GM12878 (cell line): ENCODE data around the gene TMEM196. TPM values are rescaled to one million over a fixed set of nuclear protein-coding genes. Genes with fewer than 3 reads are reported as not detected.

Experiments
- ATAC-seq: fragments of 200-7000 bp; cut with Tn5 transposase; 3 replicates; pipeline ENCODE4 v1.9.1; 2020; ENCODE audit warnings: mild to moderate bottlenecking, moderate library complexity
- BruUV-seq: library from RNA; stranded (reverse); fragments of 400-500 nt; replicated peaks from 2 replicates; lab custom pipeline; 2021; lab: Mats Ljungman, UMichigan
- CTCF ChIA-PET: fragments of 300-600 bp; sonication (Branson Sonifier 250); formaldehyde crosslinking; extraction: SDS; loops from one replicate; lab custom pipeline; 2021; ENCODE audit warnings: inconsistent platforms; lab: Yijun Ruan, JAX
- POLR2A ChIA-PET: fragments of 350-600 bp; formaldehyde crosslinking; extraction: SDS; loops from one replicate; lab custom pipeline; 2021; ENCODE audit warnings: inconsistent platforms; lab: Charles Lee
- RAD21 ChIA-PET: fragments of 300-600 bp; sonication (Branson Sonifier 250); formaldehyde crosslinking; loops from one replicate; lab custom pipeline; 2023; ENCODE audit warnings: antibody characterized with exemption; ENCODE audit not compliant: unreplicated experiment; lab: Charles Lee
- SMC1A ChIA-PET: fragments of 300-600 bp; sonication (Branson Sonifier 250); formaldehyde crosslinking; loops from one replicate; lab custom pipeline; 2023; ENCODE audit not compliant: unreplicated experiment, uncharacterized antibody; lab: Charles Lee
- DNase-seq: peaks from one replicate; pipeline ENCODE4 v3.0.0-alpha.2; 2011; ENCODE audit warnings: low read depth, low spot score
- FAIRE-seq: peaks from 3 replicates; lab custom pipeline; 2011; peaks lifted over from hg19 to GRCh38; lab: Jason Lieb, UNC
- H2AFZ ChIP-seq: 2 replicates; pipeline ENCODE4 v1.6.0; 2011; ENCODE audit warnings: low read depth, low read length, control low read depth; ENCODE audit not compliant: control insufficient read depth
- H3K27ac ChIP-seq: 2 replicates; pipeline ENCODE4 v1.5.1; 2011; ENCODE audit warnings: control low read depth; ENCODE audit not compliant: control insufficient read depth, insufficient read depth
- H3K27me3 ChIP-seq, 2 experiments: replicated peaks in 1 of 2; 2 replicates each; pipeline versions ENCODE4 v1.6.0 to v1.6.1; 2011; ENCODE audit warnings: low read length in 1 of 2; ENCODE audit not compliant: control insufficient read depth in 2 of 2, insufficient read depth in 2 of 2
- H3K36me3 ChIP-seq, 2 experiments: 2 replicates each; pipeline ENCODE4 v1.5.1; 2011; ENCODE audit warnings: low read length in 1 of 2; ENCODE audit not compliant: control insufficient read depth in 2 of 2, insufficient read depth in 2 of 2
- H3K4me1 ChIP-seq: 2 replicates; pipeline ENCODE4 v1.6.1; 2011; ENCODE audit warnings: mild to moderate bottlenecking, low read length, moderate library complexity, mixed read lengths; ENCODE audit not compliant: control insufficient read depth, insufficient read depth
- H3K4me2 ChIP-seq: 2 replicates; pipeline ENCODE4 v1.6.0; 2011; ENCODE audit warnings: control low read depth; ENCODE audit not compliant: control insufficient read depth, insufficient read depth
- H3K4me3 ChIP-seq: fragments of 200-600 bp; sonication (generic); 2 replicates; pipeline ENCODE4 v1.5.1; 2016
- H3K79me2 ChIP-seq: 2 replicates; pipeline ENCODE4 v1.6.0; 2011; ENCODE audit warnings: low read length; ENCODE audit not compliant: control insufficient read depth, insufficient read depth
- H3K9ac ChIP-seq: 2 replicates; pipeline ENCODE4 v1.8.0; 2011; ENCODE audit warnings: low read length, control low read depth, mixed read lengths; ENCODE audit not compliant: control insufficient read depth, insufficient read depth
- H3K9me3 ChIP-seq: replicated peaks from 3 replicates; pipeline ENCODE4 v1.5.1; 2011; ENCODE audit warnings: mild to moderate bottlenecking, low read length; ENCODE audit not compliant: control insufficient read depth, insufficient read depth
- H4K20me1 ChIP-seq: 2 replicates; pipeline ENCODE4 v1.6.0; 2011; ENCODE audit not compliant: control insufficient read depth, insufficient read depth
- EP300 ChIP-seq, 2 experiments: fragments of 150-350 bp in 1 of 2; IDR thresholded peaks; 2 replicates each; pipeline ENCODE4 v1.6.1; 2011 to 2012; ENCODE audit warnings: low read depth in 2 of 2, low read length in 2 of 2, borderline replicate concordance in 1 of 2, improper control_type of control experiment in 1 of 2, inconsistent platforms in 1 of 2; ENCODE audit not compliant: control insufficient read depth in 1 of 2
- KDM1A ChIP-seq: fragments of 200-600 bp; sonication (generic); IDR thresholded peaks from 2 replicates; pipeline ENCODE4 v1.6.1; 2016; ENCODE audit warnings: borderline replicate concordance
- MTA2 ChIP-seq: fragments of 450-650 bp; IDR thresholded peaks from 2 replicates; pipeline ENCODE4 v1.6.1; 2016; ENCODE audit warnings: low read depth, mild to moderate bottlenecking, moderate library complexity
- NFYB ChIP-seq: IDR thresholded peaks from 2 replicates; pipeline ENCODE4 v1.6.1; 2011; ENCODE audit warnings: low read depth, mild to moderate bottlenecking, low read length, improper control_type of control experiment, moderate library complexity; ENCODE audit not compliant: insufficient read depth
- POLR2AphosphoS5 ChIP-seq: IDR thresholded peaks from 2 replicates; pipeline ENCODE4 v1.6.1; 2011; ENCODE audit warnings: mild to moderate bottlenecking, low read length, inconsistent platforms
- RAD21 ChIP-seq: IDR thresholded peaks from 2 replicates; pipeline ENCODE4 v1.6.1; 2011; ENCODE audit warnings: mild to moderate bottlenecking, low read depth, low read length, moderate library complexity; ENCODE audit not compliant: insufficient read depth
- RCOR1 ChIP-seq: conservative IDR thresholded peaks from 2 replicates; pipeline ENCODE4 v1.6.1; 2012; ENCODE audit warnings: low read depth, low read length, improper control_type of control experiment
- SIN3A ChIP-seq: IDR thresholded peaks from 2 replicates; pipeline ENCODE4 v1.6.1; 2012; ENCODE audit warnings: low read depth, low read length, improper control_type of control experiment
- SP1 ChIP-seq: IDR thresholded peaks from one replicate; pipeline ENCODE4 v1.6.1; 2011; ENCODE audit warnings: low read depth, low read length
- SUPT20H ChIP-seq: IDR thresholded peaks from 2 replicates; pipeline ENCODE4 v1.6.1; 2011; ENCODE audit warnings: low read depth, mild to moderate bottlenecking, low read length, moderate library complexity, borderline replicate concordance; ENCODE audit not compliant: control insufficient read depth
- TCF12 ChIP-seq: IDR thresholded peaks from 2 replicates; pipeline ENCODE4 v1.6.1; 2011; ENCODE audit warnings: low read depth, mild to moderate bottlenecking, low read length
- YY1 ChIP-seq: IDR thresholded peaks from 2 replicates; pipeline ENCODE4 v1.6.1; 2011; ENCODE audit warnings: low read depth, mild to moderate bottlenecking, low read length
- ZZZ3 ChIP-seq: IDR thresholded peaks from 2 replicates; pipeline ENCODE4 v1.6.1; 2011; ENCODE audit warnings: low read depth; ENCODE audit not compliant: control insufficient read depth, insufficient read length
- WGBS: methylation state at CpG from one replicate; pipeline ENCODE4 v1.1.6; 2016; ENCODE audit warnings: low lambda C conversion rate; ENCODE audit not compliant: insufficient replicate concordance, insufficient coverage; ENCODE audit errors: missing lambda C conversion rate; 5-methylcytosine and 5-hydroxymethylcytosine counted together
- in situ Hi-C: fragments of 300-500 bp; cut with MboI; formaldehyde crosslinking; loops from 9 replicates; pipeline ENCODE4 v1.14.3; 2018; ENCODE audit warnings: mixed read lengths
- intact Hi-C: fragments of 100-400 bp; cut with micrococcal nuclease; formaldehyde crosslinking; loops from one replicate; pipeline ENCODE4 v1.14.2; 2022; ENCODE audit not compliant: unreplicated experiment
- polyA plus RNA-seq, 11 experiments: library from polyadenylated mRNA; depleted of rRNA in 4 of 11; unstranded in 6 of 11; stranded (reverse) in 5 of 11; fragments of >200 nt; fragmentation: Nextera tagmentation in 4 of 11; fragmentation: Illumina TruSeq in 1 of 11; extraction: Ambion mirVana in 4 of 11; extraction: Trizol in 1 of 11; gene quantifications; 1 replicate in 1 of 11; 2 replicates in 10 of 11; pipeline versions ENCODE4 v1.2.1 to v1.2.3, GENCODE V29; 2011 to 2016; ENCODE audit warnings: inconsistent platforms in 2 of 11, missing spikeins in 2 of 11, low read depth in 1 of 11
- total RNA-seq, 4 experiments: library from RNA; depleted of rRNA in 3 of 4; stranded (reverse); fragments of >200 nt in 3 of 4; fragmentation: Illumina TruSeq in 1 of 4; extraction: Trizol in 1 of 4; gene quantifications; 2 replicates each; pipeline versions ENCODE4 v1.2.1 to v1.2.3, GENCODE V29; 2013 to 2021
- TF ChIP-seq, protein P1 (sequence below): fragments of 450-650 bp; IDR thresholded peaks from 2 replicates; pipeline ENCODE4 v1.6.1; 2017; ENCODE audit warnings: antibody characterized with exemption, mild to moderate bottlenecking, moderate library complexity
- TF ChIP-seq, protein P2 (sequence below), 3 experiments: IDR thresholded peaks in 2 of 3; conservative IDR thresholded peaks in 1 of 3; 2 replicates each; pipeline ENCODE4 v1.5.1; 2011; ENCODE audit warnings: low read depth in 3 of 3, low read length in 3 of 3, mild to moderate bottlenecking in 3 of 3, control low read depth in 2 of 3, moderate library complexity in 2 of 3, inconsistent platforms in 1 of 3, mixed read lengths in 1 of 3; ENCODE audit not compliant: control insufficient read depth in 2 of 3, insufficient read depth in 1 of 3; ENCODE audit errors: extremely low read depth in 1 of 3

TMEM196 gene
- total and polyA plus RNA-seq, 10 of the 15 experiments (the other 5 are each of a cell fraction or from before 2014, with no cell fraction given), result 0.04 TPM; not detected in 9

GRCh38 chr7:19674266-19674960 lies 99.0 kb downstream of the TMEM196 start:
- TF ChIP-seq YY1 (no peak), TCF12 (no peak), RAD21 (no peak), SUPT20H (no peak), POLR2AphosphoS5 (no peak), RCOR1 (no peak), EP300 (IDR thresholded peaks at IDR 0.05; ENCODE audit: borderline replicate concordance in 1 of 2, control insufficient read depth in 1 of 2, low read depth in 2 of 2, low read length in 2 of 2) (no peak), NFYB (no peak), KDM1A (no peak), MTA2 (no peak), ZZZ3 (no peak), SP1 (no peak), SIN3A (no peak)
- TF ChIP-seq, protein P1, sequence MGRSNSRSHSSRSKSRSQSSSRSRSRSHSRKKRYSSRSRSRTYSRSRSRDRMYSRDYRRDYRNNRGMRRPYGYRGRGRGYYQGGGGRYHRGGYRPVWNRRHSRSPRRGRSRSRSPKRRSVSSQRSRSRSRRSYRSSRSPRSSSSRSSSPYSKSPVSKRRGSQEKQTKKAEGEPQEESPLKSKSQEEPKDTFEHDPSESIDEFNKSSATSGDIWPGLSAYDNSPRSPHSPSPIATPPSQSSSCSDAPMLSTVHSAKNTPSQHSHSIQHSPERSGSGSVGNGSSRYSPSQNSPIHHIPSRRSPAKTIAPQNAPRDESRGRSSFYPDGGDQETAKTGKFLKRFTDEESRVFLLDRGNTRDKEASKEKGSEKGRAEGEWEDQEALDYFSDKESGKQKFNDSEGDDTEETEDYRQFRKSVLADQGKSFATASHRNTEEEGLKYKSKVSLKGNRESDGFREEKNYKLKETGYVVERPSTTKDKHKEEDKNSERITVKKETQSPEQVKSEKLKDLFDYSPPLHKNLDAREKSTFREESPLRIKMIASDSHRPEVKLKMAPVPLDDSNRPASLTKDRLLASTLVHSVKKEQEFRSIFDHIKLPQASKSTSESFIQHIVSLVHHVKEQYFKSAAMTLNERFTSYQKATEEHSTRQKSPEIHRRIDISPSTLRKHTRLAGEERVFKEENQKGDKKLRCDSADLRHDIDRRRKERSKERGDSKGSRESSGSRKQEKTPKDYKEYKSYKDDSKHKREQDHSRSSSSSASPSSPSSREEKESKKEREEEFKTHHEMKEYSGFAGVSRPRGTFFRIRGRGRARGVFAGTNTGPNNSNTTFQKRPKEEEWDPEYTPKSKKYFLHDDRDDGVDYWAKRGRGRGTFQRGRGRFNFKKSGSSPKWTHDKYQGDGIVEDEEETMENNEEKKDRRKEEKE, result no peak
- TF ChIP-seq, protein P2, sequence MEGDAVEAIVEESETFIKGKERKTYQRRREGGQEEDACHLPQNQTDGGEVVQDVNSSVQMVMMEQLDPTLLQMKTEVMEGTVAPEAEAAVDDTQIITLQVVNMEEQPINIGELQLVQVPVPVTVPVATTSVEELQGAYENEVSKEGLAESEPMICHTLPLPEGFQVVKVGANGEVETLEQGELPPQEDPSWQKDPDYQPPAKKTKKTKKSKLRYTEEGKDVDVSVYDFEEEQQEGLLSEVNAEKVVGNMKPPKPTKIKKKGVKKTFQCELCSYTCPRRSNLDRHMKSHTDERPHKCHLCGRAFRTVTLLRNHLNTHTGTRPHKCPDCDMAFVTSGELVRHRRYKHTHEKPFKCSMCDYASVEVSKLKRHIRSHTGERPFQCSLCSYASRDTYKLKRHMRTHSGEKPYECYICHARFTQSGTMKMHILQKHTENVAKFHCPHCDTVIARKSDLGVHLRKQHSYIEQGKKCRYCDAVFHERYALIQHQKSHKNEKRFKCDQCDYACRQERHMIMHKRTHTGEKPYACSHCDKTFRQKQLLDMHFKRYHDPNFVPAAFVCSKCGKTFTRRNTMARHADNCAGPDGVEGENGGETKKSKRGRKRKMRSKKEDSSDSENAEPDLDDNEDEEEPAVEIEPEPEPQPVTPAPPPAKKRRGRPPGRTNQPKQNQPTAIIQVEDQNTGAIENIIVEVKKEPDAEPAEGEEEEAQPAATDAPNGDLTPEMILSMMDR (IDR thresholded peaks at IDR 0.05 in 2 of 3, conservative IDR thresholded peaks at IDR 0.05 in 1 of 3; ENCODE audit: control insufficient read depth in 2 of 3, extremely low read depth in 1 of 3, insufficient read depth in 1 of 3, low read depth in 3 of 3, low read length in 3 of 3), result no peak
- Histone ChIP-seq H4K20me1 (no peaks in the 10 kb centered on the region), H3K36me3 (no peaks in the 10 kb centered on the region), H3K27ac (no peak overlapping the region), H3K27me3 (no peaks in the 10 kb centered on the region), H3K9ac (no peak overlapping the region), H2AFZ (no peak overlapping the region), H3K4me1 (no peaks in the 10 kb centered on the region), H3K4me3 (no peak overlapping the region), H3K9me3 (no peaks in the 10 kb centered on the region), H3K4me2 (no peak overlapping the region), H3K79me2 (no peaks in the 10 kb centered on the region)
- RAD21 ChIA-PET, result no interaction called here
- SMC1A ChIA-PET, result no interaction called here
- POLR2A ChIA-PET, result no interaction called here
- CTCF ChIA-PET, result interaction anchor here (0.9 to 3.7 kb wide), 3 partner anchors 9 to 41 kb away, joined by 3 to 7 read pairs (median 5); no protein-coding TSS in a partner anchor
- FAIRE-seq (no peak), ATAC-seq (no peak), DNase-seq (no peak)
- in situ Hi-C loops (loop anchor here (25.0 kb wide), 2 partner anchors 562 to 1987 kb away; partner anchors contain the start of gene TWIST1), intact Hi-C loops (no loop called here)
- no TSS peak for BruUV-seq
- WGBS, result 15% methylated on average over 5 of the region's 5 CpGs
